ENCODE results near the gene COL1A1. TPM values are rescaled to one million over a fixed set of nuclear protein-coding genes. Genes with fewer than 3 reads are reported as not detected.

The COL1A1 gene
- total RNA-seq, 1 experiment from 2014 or later = 104 TPM

DNA sequence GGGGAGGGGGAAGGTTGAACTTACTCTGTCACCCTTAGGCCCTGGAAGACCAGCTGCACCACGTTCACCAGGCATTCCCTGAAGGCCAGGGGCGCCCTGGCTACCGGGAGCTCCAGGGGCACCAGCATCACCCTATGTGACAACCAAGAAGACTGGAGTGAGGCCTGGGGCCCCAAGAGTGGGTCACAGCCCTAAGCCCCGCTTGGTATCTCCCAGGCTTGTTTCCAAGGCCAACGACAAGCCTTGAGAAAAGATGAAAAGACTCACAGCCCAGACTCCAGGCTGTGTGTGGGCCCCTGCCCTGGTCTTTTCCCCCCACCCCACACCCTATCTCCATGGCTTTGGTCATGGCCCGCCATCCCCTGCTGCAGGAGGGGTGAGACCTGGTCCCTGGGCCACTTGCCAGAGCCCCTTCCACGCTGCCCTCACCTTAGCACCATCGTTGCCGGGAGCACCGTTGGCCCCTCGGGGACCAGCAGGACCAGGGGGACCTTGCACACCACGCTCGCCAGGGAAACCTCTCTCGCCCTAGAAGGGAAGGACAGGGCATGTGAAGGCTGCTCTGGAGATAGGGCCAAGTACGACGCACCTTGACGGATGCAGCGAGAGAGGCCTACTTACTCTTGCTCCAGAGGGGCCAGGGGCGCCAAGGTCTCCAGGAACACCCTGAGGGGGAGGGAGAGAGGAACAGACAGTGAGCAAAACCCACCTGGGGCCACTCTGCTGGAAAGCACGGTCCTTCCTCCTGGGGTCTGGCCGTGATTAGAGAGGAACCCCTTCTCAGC, 9.9 kb downstream of the COL1A1 start:
- no peaks in the 10 kb centered on the region for H3K27me3 Mint-ChIP-seq (ENCODE audit: low read depth)
- Histone ChIP-seq H3K79me2 (ENCODE audit: insufficient read depth, low read length) (no peaks in the 10 kb centered on the region), H2BK15ac (ENCODE audit: low read depth, low read length) (no peak overlapping the region), H3K79me1 (ENCODE audit: insufficient read depth, low read depth, low read length, poor library complexity, severe bottlenecking) (no peaks in the 10 kb centered on the region), H3K23ac (ENCODE audit: insufficient read length, low read depth, low read length) (no peak overlapping the region), H3K27me3 (ENCODE audit: insufficient read depth, low read length) (no peaks in the 10 kb centered on the region), H3T11ph (ENCODE audit: low read length) (no peak overlapping the region), H2BK5ac (ENCODE audit: insufficient read length, low read length) (no peak overlapping the region), H4K20me1 (ENCODE audit: control insufficient read depth, insufficient read depth, insufficient read length) (no peaks in the 10 kb centered on the region), H2BK120ac (ENCODE audit: low read depth, low read length, poor library complexity, severe bottlenecking) (no peak overlapping the region), H3K4me1 (ENCODE audit: insufficient read depth, low read length) (no peaks in the 10 kb centered on the region), H4K8ac (replicated peaks; ENCODE audit: insufficient read length, low read depth, low read length) (no peak overlapping the region), H3K18ac (ENCODE audit: insufficient read length, low read depth, low read length) (no peak overlapping the region), H3K4ac (ENCODE audit: low read depth, low read length) (no peak overlapping the region), H2BK12ac (ENCODE audit: insufficient read length, low read depth, low read length) (no peak overlapping the region), H2AK5ac (ENCODE audit: insufficient read length, low read length) (no peak overlapping the region), H2AFZ (ENCODE audit: low read length) (no peak overlapping the region), H2BK20ac (ENCODE audit: low read depth, low read length, poor library complexity, severe bottlenecking) (no peak overlapping the region), H3K23me2 (ENCODE audit: insufficient read length, low read depth, low read length, poor library complexity, severe bottlenecking) (no peaks in the 10 kb centered on the region), H3K14ac (ENCODE audit: insufficient read depth, low read length) (no peak overlapping the region), H4K91ac (ENCODE audit: insufficient read length, low read depth, low read length) (no peak overlapping the region), H4K5ac (ENCODE audit: insufficient read length, low read depth, low read length) (no peak overlapping the region), H3K27ac (ENCODE audit: insufficient read length, low read depth, low read length) (no peak overlapping the region), H3K9ac (ENCODE audit: extremely low read depth, insufficient read length, low read length) (no peak overlapping the region), H3K56ac (ENCODE audit: insufficient read length, low read depth, low read length) (no peak overlapping the region), H3K9me3 (ENCODE audit: control insufficient read depth, low read depth, low read length) (no peaks in the 10 kb centered on the region), H3K4me2 (ENCODE audit: insufficient read depth, insufficient read length, low read length) (no peak overlapping the region)
- H3K9me3 Mint-ChIP-seq = no peaks in the 10 kb centered on the region
- WGBS (ENCODE audit: extremely low coverage, insufficient read length, low lambda C conversion rate) = no CpG with 5 or more reads among the region's 21 CpGs
- TF ChIP-seq, protein P1, sequence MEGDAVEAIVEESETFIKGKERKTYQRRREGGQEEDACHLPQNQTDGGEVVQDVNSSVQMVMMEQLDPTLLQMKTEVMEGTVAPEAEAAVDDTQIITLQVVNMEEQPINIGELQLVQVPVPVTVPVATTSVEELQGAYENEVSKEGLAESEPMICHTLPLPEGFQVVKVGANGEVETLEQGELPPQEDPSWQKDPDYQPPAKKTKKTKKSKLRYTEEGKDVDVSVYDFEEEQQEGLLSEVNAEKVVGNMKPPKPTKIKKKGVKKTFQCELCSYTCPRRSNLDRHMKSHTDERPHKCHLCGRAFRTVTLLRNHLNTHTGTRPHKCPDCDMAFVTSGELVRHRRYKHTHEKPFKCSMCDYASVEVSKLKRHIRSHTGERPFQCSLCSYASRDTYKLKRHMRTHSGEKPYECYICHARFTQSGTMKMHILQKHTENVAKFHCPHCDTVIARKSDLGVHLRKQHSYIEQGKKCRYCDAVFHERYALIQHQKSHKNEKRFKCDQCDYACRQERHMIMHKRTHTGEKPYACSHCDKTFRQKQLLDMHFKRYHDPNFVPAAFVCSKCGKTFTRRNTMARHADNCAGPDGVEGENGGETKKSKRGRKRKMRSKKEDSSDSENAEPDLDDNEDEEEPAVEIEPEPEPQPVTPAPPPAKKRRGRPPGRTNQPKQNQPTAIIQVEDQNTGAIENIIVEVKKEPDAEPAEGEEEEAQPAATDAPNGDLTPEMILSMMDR (conservative IDR thresholded peaks at IDR 0.05) = no peak
- no peak for DNase-seq
- peaks cover 5 to 81% (median 72%) of the 10 kb centered on the region in 3 experiments; a peak in 6 of 7 replicates for H3K36me3 Mint-ChIP-seq (ENCODE audit: insufficient read depth in 1 of 3, low read depth in 3 of 3)
- H3K27ac Mint-ChIP-seq = no peak overlapping the region
- no peak overlapping the region for H3K4me3 Mint-ChIP-seq
- H3K4me1 Mint-ChIP-seq = no peaks in the 10 kb centered on the region

Measured in H9 (cell line).